CD1c-positive myeloid dendritic cell (primary cell): Measurements from ENCODE around the gene SLC25A52.
"Not testable (repeated sequence)": the region's sequence is repeated elsewhere in the genome, so short reads cannot be mapped to it uniquely, and the experiment has no call there.

Experiments used
- DNase-seq: peaks from one replicate; pipeline ENCODE4 v3.0.0-alpha.2; 2016; ENCODE audit errors: extremely low spot score

Gene SLC25A52

GRCh38 chr18:31760695-31761094, at the start of gene SLC25A52:
Gene SLC25A52 (minus strand): TSS chr18:31760880. CDS start chr18:31760661, 219 bp downstream.
- DNase-seq: no peak

- DNase-seq: not testable (repeated sequence)
Observed at GRCh38 chr18:31809049-31809448, 48.4 kb upstream of the SLC25A52 start.

- DNase-seq: no peak
Observed at GRCh38 chr18:31801078-31801477, 40.4 kb upstream of the SLC25A52 start.

- not testable (repeated sequence) for DNase-seq
Observed at GRCh38 chr18:31799257-31799656, 38.6 kb upstream of the SLC25A52 start.

- no peak for DNase-seq
Observed at GRCh38 chr18:31798399-31798798, 37.7 kb upstream of the SLC25A52 start.

- DNase-seq: no peak
Observed at GRCh38 chr18:31795747-31796146, 35.1 kb upstream of the SLC25A52 start.

- no peak for DNase-seq
Observed at GRCh38 chr18:31793531-31793930, 32.9 kb upstream of the SLC25A52 start.

GRCh38 chr18:31792580-31792911, 31.9 kb upstream of the SLC25A52 start:
- peak; percentile 27 for DNase-seq

- peak; percentile 91 for DNase-seq
Observed at GRCh38 chr18:31791817-31792579, 31.3 kb upstream of the SLC25A52 start.

- peak; percentile 8 for DNase-seq
Observed at GRCh38 chr18:31789409-31789808, 28.7 kb upstream of the SLC25A52 start.

- no peak for DNase-seq
Observed at GRCh38 chr18:31783059-31783458, 22.4 kb upstream of the SLC25A52 start.

- DNase-seq: no peak
Observed at GRCh38 chr18:31778391-31778950, 17.8 kb upstream of the SLC25A52 start.

GRCh38 chr18:31776093-31776492, 15.4 kb upstream of the SLC25A52 start:
- no peak for DNase-seq

GRCh38 chr18:31774962-31775361, 14.3 kb upstream of the SLC25A52 start:
- DNase-seq: no peak

- DNase-seq: peak; percentile 14
Observed at GRCh38 chr18:31774477-31774785, 13.8 kb upstream of the SLC25A52 start.

- no peak for DNase-seq
Observed at GRCh38 chr18:31773774-31774476, 13.2 kb upstream of the SLC25A52 start.

GRCh38 chr18:31772699-31773098, 12.0 kb upstream of the SLC25A52 start:
- no peak for DNase-seq

GRCh38 chr18:31750273-31750672, 10.4 kb downstream of the SLC25A52 start:
- DNase-seq: no peak

- DNase-seq: no peak
Observed at GRCh38 chr18:31746396-31746795, 14.3 kb downstream of the SLC25A52 start.

GRCh38 chr18:31744321-31745067, 16.2 kb downstream of the SLC25A52 start:
- DNase-seq: no peak

- DNase-seq: not testable (repeated sequence)
Observed at GRCh38 chr18:31743600-31743999, 17.1 kb downstream of the SLC25A52 start.

- DNase-seq: peak; percentile 81
Observed at GRCh38 chr18:31741097-31741735, 19.5 kb downstream of the SLC25A52 start.
